Fibroblast of lung (primary cell): Measurements from ENCODE around the gene BCL6B. TPM values are rescaled to one million over a fixed set of nuclear protein-coding genes. Genes with fewer than 3 reads are reported as not detected.
"Not testable (repeated sequence)": the region's sequence is repeated elsewhere in the genome, so short reads cannot be mapped to it uniquely, and the experiment has no call there.

ENCODE experiments used
- DNase-seq, 2 donors: peaks; one replicate each; pipeline versions ENCODE4 v3.0.0 to v3.0.0-alpha.2; 2010; ENCODE audit warnings: low read depth in 2 of 2
- H2AFZ ChIP-seq: 2 replicates; pipeline ENCODE4 v1.5.1; 2012; ENCODE audit warnings: low read length, control low read depth, inconsistent platforms
- H3K27ac ChIP-seq: 2 replicates; pipeline ENCODE4 v1.5.1; 2011; ENCODE audit warnings: low read length, control low read depth; ENCODE audit not compliant: insufficient read depth
- H3K27me3 ChIP-seq: 2 replicates; pipeline ENCODE4 v1.5.1; 2011; ENCODE audit warnings: mild to moderate bottlenecking, low read length; ENCODE audit not compliant: control insufficient read depth, insufficient read depth
- H3K36me3 ChIP-seq: 2 replicates; pipeline ENCODE4 v1.5.1; 2011; ENCODE audit warnings: low read length; ENCODE audit not compliant: control insufficient read depth, insufficient read depth
- H3K4me1 ChIP-seq: 2 replicates; pipeline ENCODE4 v1.5.1; 2011; ENCODE audit warnings: low read length; ENCODE audit not compliant: control insufficient read depth, insufficient read depth; ENCODE audit errors: extremely low read depth
- H3K4me2 ChIP-seq: 2 replicates; pipeline ENCODE4 v1.5.1; 2011; ENCODE audit warnings: low read length, control low read depth; ENCODE audit not compliant: insufficient read depth; ENCODE audit errors: extremely low read depth
- H3K4me3 ChIP-seq, 4 experiments: fragments of 200-600 bp in 1 of 4; sonication (generic) in 1 of 4; replicated peaks in 1 of 4; 2 replicates each; pipeline ENCODE4 v1.5.1; 2011 to 2016; ENCODE audit warnings: low read length in 4 of 4, low read depth in 3 of 4, mild to moderate bottlenecking in 3 of 4, control low read depth in 2 of 4, inconsistent platforms in 1 of 4, mixed read lengths in 1 of 4; ENCODE audit not compliant: insufficient read depth in 1 of 4; ENCODE audit errors: control extremely low read depth in 1 of 4
- H3K79me2 ChIP-seq: 2 replicates; pipeline ENCODE4 v1.5.1; 2012; ENCODE audit warnings: mild to moderate bottlenecking, low read length, inconsistent platforms; ENCODE audit not compliant: control insufficient read depth, insufficient read depth
- H3K9ac ChIP-seq: 2 replicates; pipeline ENCODE4 v1.5.1; 2011; ENCODE audit warnings: mild to moderate bottlenecking, low read length, control low read depth; ENCODE audit not compliant: insufficient read depth
- H3K9me3 ChIP-seq: 2 replicates; pipeline ENCODE4 v1.5.1; 2012; ENCODE audit warnings: low read depth, low read length; ENCODE audit not compliant: control insufficient read depth, insufficient read depth
- H4K20me1 ChIP-seq: 2 replicates; pipeline ENCODE4 v1.5.1; 2011; ENCODE audit warnings: low read length; ENCODE audit not compliant: control insufficient read depth, insufficient read depth; ENCODE audit errors: extremely low read depth
- EZH2 ChIP-seq: IDR thresholded peaks from 2 replicates; pipeline ENCODE4 v1.5.1; 2012; ENCODE audit warnings: low read length, control low read depth, mild to moderate bottlenecking; ENCODE audit errors: missing control alignments
- polyA plus RNA-seq, 2 donors: library from polyadenylated mRNA; depleted of rRNA in 1 of 2; stranded (reverse) in 1 of 2; unstranded in 1 of 2; fragments of >200 nt; gene quantifications; 2 replicates each; pipeline ENCODE4 v1.2.1, GENCODE V29; 2011 to 2012; ENCODE audit warnings: missing spikeins in 1 of 2
- total RNA-seq: library from RNA; depleted of rRNA; stranded (reverse); fragments of >200 nt; gene quantifications from 2 replicates; pipeline ENCODE4 v1.2.1, GENCODE V29; 2014
- TF ChIP-seq, protein P1 (sequence below), 2 donors: IDR thresholded peaks in 1 of 2; conservative IDR thresholded peaks in 1 of 2; 1 replicate in 1 of 2; 2 replicates in 1 of 2; pipeline ENCODE4 v1.5.1; 2011 to 2012; ENCODE audit warnings: low read length in 2 of 2, control low read depth in 1 of 2, inconsistent platforms in 1 of 2, low read depth in 1 of 2, mild to moderate bottlenecking in 1 of 2

Gene BCL6B
- total and polyA plus RNA-seq, 2 donors (not counting 1 experiment from before 2014, with no cell fraction given): 0.02 to 0.50 TPM

DNA sequence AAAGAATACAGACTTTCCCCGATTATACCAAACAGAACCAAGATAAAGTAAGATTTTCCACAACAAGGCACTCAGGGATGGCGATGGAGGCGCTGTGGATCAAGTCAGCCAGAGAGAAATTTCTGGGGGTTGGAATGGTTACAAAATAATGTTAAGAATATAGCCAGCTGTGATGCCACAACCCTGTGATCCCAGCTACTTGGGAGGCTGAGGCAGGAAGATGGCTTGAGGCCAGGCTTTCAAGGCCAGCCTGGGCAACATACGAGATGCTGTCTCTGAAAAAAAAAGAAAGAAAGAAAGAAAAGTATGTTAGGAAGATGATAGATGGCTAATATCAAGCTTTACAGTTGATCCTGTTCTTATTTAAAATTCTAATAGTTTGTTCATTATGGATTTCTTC, 37.6 kb upstream of the BCL6B start:
- DNase-seq: peak in 1 of 2 donors; percentile 21
- no peak overlapping the region for H2AFZ ChIP-seq
- H3K27ac ChIP-seq: no peak overlapping the region
- no peaks in the 10 kb centered on the region for H3K27me3 ChIP-seq
- H3K9me3 ChIP-seq: no peaks in the 10 kb centered on the region
- no peaks in the 10 kb centered on the region for H3K79me2 ChIP-seq
- H3K4me3 ChIP-seq: no peak overlapping the region
- TF ChIP-seq, protein P1, sequence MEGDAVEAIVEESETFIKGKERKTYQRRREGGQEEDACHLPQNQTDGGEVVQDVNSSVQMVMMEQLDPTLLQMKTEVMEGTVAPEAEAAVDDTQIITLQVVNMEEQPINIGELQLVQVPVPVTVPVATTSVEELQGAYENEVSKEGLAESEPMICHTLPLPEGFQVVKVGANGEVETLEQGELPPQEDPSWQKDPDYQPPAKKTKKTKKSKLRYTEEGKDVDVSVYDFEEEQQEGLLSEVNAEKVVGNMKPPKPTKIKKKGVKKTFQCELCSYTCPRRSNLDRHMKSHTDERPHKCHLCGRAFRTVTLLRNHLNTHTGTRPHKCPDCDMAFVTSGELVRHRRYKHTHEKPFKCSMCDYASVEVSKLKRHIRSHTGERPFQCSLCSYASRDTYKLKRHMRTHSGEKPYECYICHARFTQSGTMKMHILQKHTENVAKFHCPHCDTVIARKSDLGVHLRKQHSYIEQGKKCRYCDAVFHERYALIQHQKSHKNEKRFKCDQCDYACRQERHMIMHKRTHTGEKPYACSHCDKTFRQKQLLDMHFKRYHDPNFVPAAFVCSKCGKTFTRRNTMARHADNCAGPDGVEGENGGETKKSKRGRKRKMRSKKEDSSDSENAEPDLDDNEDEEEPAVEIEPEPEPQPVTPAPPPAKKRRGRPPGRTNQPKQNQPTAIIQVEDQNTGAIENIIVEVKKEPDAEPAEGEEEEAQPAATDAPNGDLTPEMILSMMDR (conservative IDR thresholded peaks at IDR 0.05 in 1 of 2, IDR thresholded peaks at IDR 0.05 in 1 of 2; ENCODE audit: low read depth in 1 of 2, low read length in 2 of 2): no peak
- no peak for TF ChIP-seq EZH2
- no peaks in the 10 kb centered on the region for H3K4me1 ChIP-seq
- H3K4me2 ChIP-seq: no peak overlapping the region
- H3K36me3 ChIP-seq: no peaks in the 10 kb centered on the region
- H4K20me1 ChIP-seq: no peaks in the 10 kb centered on the region
- no peak overlapping the region for H3K9ac ChIP-seq

DNA sequence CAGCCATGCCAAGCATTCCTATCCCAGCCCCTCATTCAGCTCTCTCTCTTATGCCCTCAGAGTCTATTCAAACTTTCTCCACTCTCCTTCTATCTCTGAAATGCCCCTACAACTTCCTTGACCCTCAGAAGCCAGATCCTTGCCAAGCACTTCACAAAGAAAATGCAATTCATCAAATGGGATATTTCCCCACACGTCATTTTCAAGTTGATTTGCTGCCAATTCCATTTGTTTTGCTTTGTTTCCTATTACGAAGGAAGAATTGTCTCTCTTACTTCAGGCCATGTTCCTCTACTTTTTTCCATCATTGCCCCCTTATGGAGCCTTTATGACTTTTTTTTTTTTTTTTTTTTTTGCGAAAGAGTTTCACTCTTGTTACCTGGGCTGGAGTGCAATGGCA, 36.2 kb upstream of the BCL6B start:
- no peak overlapping the region for H2AFZ ChIP-seq
- H3K4me2 ChIP-seq: no peak overlapping the region
- H3K4me3 ChIP-seq: no peak overlapping the region
- DNase-seq: no peak
- no peaks in the 10 kb centered on the region for H3K9me3 ChIP-seq
- no peaks in the 10 kb centered on the region for H3K27me3 ChIP-seq
- no peaks in the 10 kb centered on the region for H3K4me1 ChIP-seq
- H3K36me3 ChIP-seq: no peaks in the 10 kb centered on the region
- no peaks in the 10 kb centered on the region for H3K79me2 ChIP-seq
- no peaks in the 10 kb centered on the region for H4K20me1 ChIP-seq
- TF ChIP-seq, protein P1 (conservative IDR thresholded peaks at IDR 0.05 in 1 of 2, IDR thresholded peaks at IDR 0.05 in 1 of 2; ENCODE audit: low read depth in 1 of 2, low read length in 2 of 2): no peak
- no peak for TF ChIP-seq EZH2
- H3K27ac ChIP-seq: no peak overlapping the region
- H3K9ac ChIP-seq: no peak overlapping the region

DNA sequence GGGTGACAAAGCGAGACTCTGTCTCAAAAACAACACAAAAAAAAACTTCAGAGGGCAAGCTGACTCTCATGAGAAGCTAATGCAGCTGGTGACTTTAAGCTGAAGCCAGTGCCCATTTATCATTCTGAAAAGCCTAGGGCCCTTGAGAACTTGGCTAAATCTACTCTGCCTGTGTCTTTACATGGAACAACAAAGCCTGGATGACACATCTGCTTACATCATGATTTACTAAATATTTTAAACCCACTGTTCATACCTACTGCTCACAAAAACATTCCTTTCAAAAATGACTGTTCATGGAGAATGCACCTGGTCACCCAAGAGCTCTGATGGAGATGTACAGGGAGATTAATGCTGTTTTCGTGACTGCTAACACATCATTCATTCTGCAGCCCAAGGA, 33.1 kb upstream of the BCL6B start:
- Histone ChIP-seq H3K9ac (no peak overlapping the region), H3K9me3 (no peaks in the 10 kb centered on the region), H3K4me1 (no peaks in the 10 kb centered on the region), H3K4me2 (no peak overlapping the region), H3K27me3 (no peaks in the 10 kb centered on the region), H3K4me3 (no peak overlapping the region), H4K20me1 (no peaks in the 10 kb centered on the region), H2AFZ (no peak overlapping the region), H3K79me2 (no peaks in the 10 kb centered on the region), H3K36me3 (no peaks in the 10 kb centered on the region), H3K27ac (no peak overlapping the region)
- peak in 1 of 2 donors; percentile 26 for DNase-seq
- TF ChIP-seq, protein P1 (conservative IDR thresholded peaks at IDR 0.05 in 1 of 2, IDR thresholded peaks at IDR 0.05 in 1 of 2; ENCODE audit: low read depth in 1 of 2, low read length in 2 of 2): no peak
- no peak for TF ChIP-seq EZH2

DNA sequence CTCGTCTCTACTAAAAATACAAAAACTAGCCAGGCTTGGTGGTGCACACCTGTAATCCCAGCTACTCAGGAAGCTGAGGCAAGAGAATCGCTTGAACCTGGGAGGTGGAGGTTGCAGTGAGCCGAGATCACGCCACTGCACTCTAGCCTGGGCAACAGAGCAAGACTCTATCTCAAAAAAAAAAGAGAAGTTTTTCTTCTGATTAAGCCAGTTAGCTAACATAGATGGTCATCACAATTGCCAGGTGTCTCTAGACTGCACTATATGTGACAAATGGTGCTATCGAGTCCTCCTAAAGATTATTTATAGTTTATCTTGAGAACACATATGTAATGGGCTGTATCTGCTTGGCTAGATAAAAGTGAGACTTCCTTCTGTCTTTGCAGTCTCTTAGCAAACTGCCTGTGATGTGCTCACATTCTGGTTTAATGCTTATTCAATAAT, 29.2 kb upstream of the BCL6B start:
- H3K4me2 ChIP-seq, H3K4me3 ChIP-seq, H3K79me2 ChIP-seq, H2AFZ ChIP-seq, H3K9ac ChIP-seq, H3K4me1 ChIP-seq, H3K27me3 ChIP-seq, H3K9me3 ChIP-seq, H3K36me3 ChIP-seq, DNase-seq, H4K20me1 ChIP-seq, H3K27ac ChIP-seq: not testable (repeated sequence)
